OCI-LY3 (cell line): ENCODE results near the gene TMEM171.

Experiments used
- H2AFZ ChIP-seq: fragments of 200-600, 300-600 bp; shearing (Covaris generic); 2 replicates; pipeline ENCODE4 v1.6.0; 2014; ENCODE audit warnings: antibody characterized with exemption, low read depth, low read length
- H3K27ac ChIP-seq: fragments of 200-600, 300-600 bp; sonication (generic); 2 replicates; pipeline ENCODE4 v1.5.1; 2014; ENCODE audit warnings: mild to moderate bottlenecking, low read length, moderate library complexity, mixed read lengths
- H3K27me3 ChIP-seq: fragments of 200-600, 300-600 bp; sonication (generic); 2 replicates; pipeline ENCODE4 v1.6.1; 2014; ENCODE audit warnings: low read depth, low read length, mixed read lengths
- H3K36me3 ChIP-seq: fragments of 200-600, 300-600 bp; sonication (generic); replicated peaks from 2 replicates; pipeline ENCODE3; 2014; ENCODE audit warnings: low read depth, low read length, mixed read lengths
- H3K4me1 ChIP-seq: fragments of 300-600, 200-600 bp; sonication (generic); 2 replicates; pipeline ENCODE4 v1.6.1; 2014; ENCODE audit warnings: low read length, mixed read lengths
- H3K4me2 ChIP-seq: fragments of 200-600, 300-600 bp; sonication (generic); 2 replicates; pipeline ENCODE4 v1.6.1; 2014; ENCODE audit warnings: low read length, mixed read lengths
- H3K4me3 ChIP-seq: fragments of 300-600, 200-600 bp; sonication (generic); 2 replicates; pipeline ENCODE4 v1.5.1; 2014; ENCODE audit warnings: antibody characterized with exemption, mild to moderate bottlenecking, low read length, moderate library complexity
- H3K79me2 ChIP-seq: fragments of 300-600, 200-600 bp; shearing (Covaris generic); 2 replicates; pipeline ENCODE4 v1.6.1; 2014; ENCODE audit warnings: mild to moderate bottlenecking, low read length, mixed read lengths
- H3K9ac ChIP-seq: fragments of 300-600, 200-600 bp; shearing (Covaris generic); 2 replicates; pipeline ENCODE4 v1.6.0; 2014; ENCODE audit warnings: mild to moderate bottlenecking, low read length, moderate library complexity
- H3K9me3 ChIP-seq: fragments of 200-600, 300-600 bp; shearing (Covaris generic); 2 replicates; pipeline ENCODE4 v1.6.1; 2014; ENCODE audit warnings: low read length, mixed read lengths; ENCODE audit not compliant: insufficient read depth
- H4K20me1 ChIP-seq: fragments of 200-600, 300-600 bp; sonication (generic); 2 replicates; pipeline ENCODE4 v1.6.1; 2016; ENCODE audit warnings: low read length, mixed read lengths; ENCODE audit not compliant: insufficient read depth
- EZH2phosphoT487 ChIP-seq: fragments of 200-600 bp; shearing (Covaris generic); IDR thresholded peaks from 2 replicates; pipeline ENCODE4 v1.6.1; 2018; ENCODE audit warnings: antibody characterized with exemption, mixed run types, low read depth
- TF ChIP-seq, protein P1 (sequence below): fragments of 200-600, 300-600 bp; sonication (generic); IDR thresholded peaks from 2 replicates; pipeline ENCODE4 v1.5.1; 2014; ENCODE audit warnings: antibody characterized with exemption, low read length, low read depth

Gene TMEM171

GRCh38 chr5:73119451-73120157, 771 bp upstream of the TMEM171 start:
- no peaks in the 10 kb centered on the region for H3K9me3 ChIP-seq
- TF ChIP-seq EZH2phosphoT487, result no peak
- TF ChIP-seq, protein P1, sequence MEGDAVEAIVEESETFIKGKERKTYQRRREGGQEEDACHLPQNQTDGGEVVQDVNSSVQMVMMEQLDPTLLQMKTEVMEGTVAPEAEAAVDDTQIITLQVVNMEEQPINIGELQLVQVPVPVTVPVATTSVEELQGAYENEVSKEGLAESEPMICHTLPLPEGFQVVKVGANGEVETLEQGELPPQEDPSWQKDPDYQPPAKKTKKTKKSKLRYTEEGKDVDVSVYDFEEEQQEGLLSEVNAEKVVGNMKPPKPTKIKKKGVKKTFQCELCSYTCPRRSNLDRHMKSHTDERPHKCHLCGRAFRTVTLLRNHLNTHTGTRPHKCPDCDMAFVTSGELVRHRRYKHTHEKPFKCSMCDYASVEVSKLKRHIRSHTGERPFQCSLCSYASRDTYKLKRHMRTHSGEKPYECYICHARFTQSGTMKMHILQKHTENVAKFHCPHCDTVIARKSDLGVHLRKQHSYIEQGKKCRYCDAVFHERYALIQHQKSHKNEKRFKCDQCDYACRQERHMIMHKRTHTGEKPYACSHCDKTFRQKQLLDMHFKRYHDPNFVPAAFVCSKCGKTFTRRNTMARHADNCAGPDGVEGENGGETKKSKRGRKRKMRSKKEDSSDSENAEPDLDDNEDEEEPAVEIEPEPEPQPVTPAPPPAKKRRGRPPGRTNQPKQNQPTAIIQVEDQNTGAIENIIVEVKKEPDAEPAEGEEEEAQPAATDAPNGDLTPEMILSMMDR, result no peak
- H3K27ac ChIP-seq, result peak overlapping the region; percentile 35
- H3K36me3 ChIP-seq, result no peaks in the 10 kb centered on the region
- peaks cover 36% of the 10 kb centered on the region for H3K4me1 ChIP-seq
- no peaks in the 10 kb centered on the region for H4K20me1 ChIP-seq
- peak overlapping the region; percentile 7 for H2AFZ ChIP-seq
- peak overlapping the region; percentile 93 for H3K4me3 ChIP-seq
- peaks cover 33% of the 10 kb centered on the region for H3K27me3 ChIP-seq
- peak overlapping the region; percentile 73 for H3K9ac ChIP-seq
- peak overlapping the region; percentile 97 for H3K4me2 ChIP-seq
- no peaks in the 10 kb centered on the region for H3K79me2 ChIP-seq

DNA sequence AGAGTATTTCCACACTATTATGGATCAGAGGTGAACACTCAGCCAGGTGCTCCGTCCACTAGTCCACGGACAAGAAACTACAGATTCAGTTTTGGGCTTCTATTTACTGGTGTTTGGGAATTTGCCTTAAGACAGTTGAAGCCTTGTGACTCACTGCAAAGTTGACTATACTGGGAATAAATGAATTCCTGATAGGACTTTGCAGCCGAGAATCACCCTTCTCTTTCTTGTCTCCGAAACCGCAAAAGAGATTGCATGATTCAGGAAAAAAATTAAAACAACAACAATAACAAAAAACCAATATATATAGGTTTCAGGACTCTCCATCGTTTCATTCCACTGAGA, 716 bp downstream of the TMEM171 start:
- peak overlapping the region; percentile 97 for H3K4me2 ChIP-seq
- peak overlapping the region; percentile 93 for H3K4me3 ChIP-seq
- H4K20me1 ChIP-seq, result no peaks in the 10 kb centered on the region
- H3K9me3 ChIP-seq, result no peaks in the 10 kb centered on the region
- TF ChIP-seq, protein P1, result no peak
- no peak for TF ChIP-seq EZH2phosphoT487
- H3K9ac ChIP-seq, result peak overlapping the region; percentile 73
- no peak overlapping the region for H3K27ac ChIP-seq
- no peaks in the 10 kb centered on the region for H3K79me2 ChIP-seq
- H3K4me1 ChIP-seq, result peaks cover 33% of the 10 kb centered on the region
- H3K36me3 ChIP-seq, result no peaks in the 10 kb centered on the region
- H3K27me3 ChIP-seq, result peaks cover 32% of the 10 kb centered on the region
- H2AFZ ChIP-seq, result no peak overlapping the region

- Histone ChIP-seq H3K27ac (no peak overlapping the region), H3K27me3 (peaks cover 30% of the 10 kb centered on the region), H3K4me1 (peaks cover 44% of the 10 kb centered on the region), H3K9ac (no peak overlapping the region), H2AFZ (no peak overlapping the region), H3K36me3 (no peaks in the 10 kb centered on the region), H3K79me2 (no peaks in the 10 kb centered on the region), H4K20me1 (no peaks in the 10 kb centered on the region), H3K4me2 (no peak overlapping the region; the same call in 1 of the 2 replicates), H3K4me3 (no peak overlapping the region), H3K9me3 (no peaks in the 10 kb centered on the region)
- TF ChIP-seq, protein P1, result no peak
- TF ChIP-seq EZH2phosphoT487, result no peak
Observed at GRCh38 chr5:73122875-73123810, 2.8 kb downstream of the TMEM171 start.

- Histone ChIP-seq H3K4me1 (peaks cover 29% of the 10 kb centered on the region), H4K20me1 (no peaks in the 10 kb centered on the region), H3K4me3 (no peak overlapping the region), H3K9ac (no peak overlapping the region), H3K9me3 (no peaks in the 10 kb centered on the region), H3K27ac (no peak overlapping the region), H2AFZ (no peak overlapping the region), H3K79me2 (no peaks in the 10 kb centered on the region), H3K36me3 (no peaks in the 10 kb centered on the region), H3K4me2 (no peak overlapping the region), H3K27me3 (peaks cover 30% of the 10 kb centered on the region)
- no peak for TF ChIP-seq EZH2phosphoT487
- TF ChIP-seq, protein P1, result no peak
Observed at GRCh38 chr5:73125289-73125688, 4.9 kb downstream of the TMEM171 start.
